GM21786 (cell line): Measurements from ENCODE around the gene TACSTD2.
"Not testable (repeated sequence)": the region's sequence is repeated elsewhere in the genome, so short reads cannot be mapped to it uniquely, and the experiment has no call there.

Experiments
- ATAC-seq: cut with Tn5 transposase; IDR thresholded peaks from one replicate; pipeline ENCODE4 v1.9.1; 2021; ENCODE audit not compliant: unreplicated experiment

Gene TACSTD2

GRCh38 chr1:58588396-58588795 is 11.3 kb upstream of the TACSTD2 start:
- ATAC-seq = no peak

DNA sequence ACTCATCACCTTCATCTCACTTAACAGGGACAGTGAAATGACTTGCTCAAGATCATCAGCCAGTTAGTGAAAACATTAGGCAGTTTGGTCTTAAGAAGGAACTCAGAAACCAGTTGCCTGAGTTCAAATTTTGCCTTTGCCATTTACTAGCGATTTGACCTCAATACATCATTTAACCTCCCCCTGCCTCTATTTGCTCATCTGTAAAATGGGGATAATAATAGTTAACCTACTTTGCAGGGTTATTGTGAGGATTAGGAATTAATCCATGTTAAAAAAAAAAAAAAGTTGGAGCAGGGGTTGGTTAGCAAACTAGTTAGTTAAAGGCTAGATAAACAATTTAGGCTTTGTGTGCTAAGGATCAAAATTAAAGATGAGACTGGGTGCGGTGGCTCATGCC is 10.6 kb upstream of the TACSTD2 start:
- no peak for ATAC-seq

GRCh38 chr1:58586271-58586670 is 9.2 kb upstream of the TACSTD2 start:
- ATAC-seq = no peak

DNA sequence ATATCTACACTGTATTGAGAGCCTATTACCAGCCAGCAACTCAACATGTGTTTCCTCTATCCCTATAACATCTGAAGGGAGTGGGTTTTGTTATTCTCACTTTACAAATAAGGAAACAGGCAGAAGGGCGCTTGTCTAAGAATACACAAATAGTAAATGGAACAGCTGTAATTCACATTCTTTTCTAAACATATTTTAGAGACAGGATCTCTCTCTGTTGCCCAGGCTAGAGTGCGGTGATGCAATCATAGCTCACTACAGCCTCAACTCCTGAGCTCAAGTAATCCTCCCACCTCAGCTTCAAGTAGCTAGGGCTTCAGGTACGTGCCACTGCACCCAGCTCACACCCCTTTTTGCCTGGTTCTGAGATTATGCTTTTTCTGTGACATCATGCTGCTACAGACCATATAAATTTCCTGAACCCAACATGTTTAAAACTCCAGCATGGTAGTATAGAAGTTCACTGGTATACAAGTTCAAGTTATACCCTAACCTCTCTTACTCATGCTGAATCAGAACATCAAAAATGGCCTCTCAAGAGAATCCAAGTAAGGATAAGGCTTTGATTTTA is 8.6 kb upstream of the TACSTD2 start:
- ATAC-seq = no peak

GRCh38 chr1:58585166-58585565 is 8.1 kb upstream of the TACSTD2 start:
- ATAC-seq = no peak

DNA sequence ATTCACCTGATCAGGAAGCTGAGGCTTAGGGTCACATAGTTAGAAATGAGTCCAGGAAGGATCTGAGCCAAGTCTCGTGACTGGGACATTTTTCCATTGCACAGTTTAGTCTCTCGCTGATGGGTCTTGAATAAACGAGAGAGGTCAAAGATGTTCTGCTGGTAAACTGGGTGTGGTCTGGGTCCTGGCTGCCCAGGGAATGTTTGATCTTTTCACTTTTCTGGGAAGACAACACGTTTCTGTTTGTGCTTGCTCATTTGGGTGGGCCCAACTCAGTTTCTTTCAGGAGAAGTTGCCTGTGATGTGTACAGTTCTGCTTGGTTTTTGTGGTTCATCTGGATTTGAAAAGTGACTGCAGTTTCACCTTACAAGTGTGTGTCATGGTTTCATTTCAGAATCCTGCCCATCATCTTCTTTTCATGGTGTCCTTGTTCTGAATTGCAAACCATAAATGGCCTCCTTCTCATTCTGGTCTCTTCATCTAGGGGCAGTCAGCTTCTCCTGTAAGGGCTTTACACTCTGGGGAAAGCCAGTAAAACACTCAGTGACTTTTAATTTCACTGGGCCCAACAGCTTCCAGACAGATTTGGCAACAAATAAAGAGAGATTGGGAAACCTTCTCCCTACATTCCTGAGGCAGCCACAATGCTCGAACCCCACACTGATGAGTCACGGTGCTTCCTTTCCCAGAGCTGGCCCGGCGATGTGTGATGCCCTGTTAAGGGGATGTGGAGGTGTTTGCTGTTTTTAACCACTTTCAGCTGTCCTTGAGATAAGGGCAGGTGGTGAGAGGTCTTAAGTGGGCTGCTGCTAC is 7.2 kb upstream of the TACSTD2 start:
- peak; percentile 56 for ATAC-seq

DNA sequence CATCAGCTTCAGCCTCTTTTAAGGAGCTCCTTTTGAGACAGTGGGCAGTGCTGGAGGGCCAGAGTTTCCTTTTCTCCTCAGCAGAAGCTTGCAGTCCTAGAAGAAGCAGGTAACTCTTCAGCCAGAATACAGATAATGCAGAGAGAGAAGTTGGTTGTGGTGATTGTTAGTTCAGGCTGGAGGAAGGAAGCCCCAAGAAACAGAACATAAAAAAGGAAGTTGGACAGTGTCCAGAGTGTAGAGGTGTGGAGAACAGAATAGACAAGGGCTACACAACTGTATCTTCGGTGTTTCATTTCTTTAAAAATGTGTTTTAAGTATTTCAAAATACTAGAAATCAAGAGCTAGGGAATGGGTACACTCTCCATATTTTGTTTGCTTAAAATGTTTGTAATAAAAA is 6.4 kb upstream of the TACSTD2 start:
- ATAC-seq = no peak

DNA sequence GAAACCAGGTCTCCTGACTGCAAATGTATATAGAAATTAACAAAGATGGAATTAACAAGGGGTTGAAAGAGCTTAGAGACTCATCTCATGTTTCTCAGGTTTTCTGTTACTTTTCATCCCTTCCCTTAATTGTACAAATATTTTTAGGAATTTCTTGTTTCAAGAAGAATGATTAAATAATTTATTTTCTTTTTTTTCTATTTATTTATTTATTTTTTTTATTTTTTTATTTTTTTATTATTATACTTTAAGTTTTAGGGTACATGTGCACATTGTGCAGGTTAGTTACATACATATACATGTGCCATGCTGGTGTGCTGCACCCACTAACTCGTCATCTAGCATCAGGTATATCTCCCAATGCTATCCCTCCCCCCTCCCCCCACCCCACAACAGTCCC is 5.1 kb upstream of the TACSTD2 start:
- not testable (repeated sequence) for ATAC-seq

DNA sequence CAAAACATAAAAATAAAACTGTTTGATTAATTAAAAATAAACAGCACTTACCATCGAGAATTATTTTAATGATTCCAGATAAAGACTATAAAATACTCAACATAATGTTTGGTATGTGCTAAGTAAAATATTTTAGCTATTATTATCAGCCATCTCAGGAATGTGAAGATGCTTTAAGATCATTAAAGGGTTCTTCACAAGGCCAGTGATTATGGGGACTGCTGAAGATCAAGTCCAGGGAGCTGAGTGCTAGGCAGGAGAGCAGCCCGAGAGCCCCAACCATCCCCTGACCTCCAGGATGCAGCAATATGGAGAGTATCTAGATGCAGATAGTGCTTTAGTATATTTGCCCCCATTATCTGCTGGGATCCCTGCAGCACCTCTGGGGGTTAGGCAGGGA is 4.6 kb upstream of the TACSTD2 start:
- no peak for ATAC-seq

DNA sequence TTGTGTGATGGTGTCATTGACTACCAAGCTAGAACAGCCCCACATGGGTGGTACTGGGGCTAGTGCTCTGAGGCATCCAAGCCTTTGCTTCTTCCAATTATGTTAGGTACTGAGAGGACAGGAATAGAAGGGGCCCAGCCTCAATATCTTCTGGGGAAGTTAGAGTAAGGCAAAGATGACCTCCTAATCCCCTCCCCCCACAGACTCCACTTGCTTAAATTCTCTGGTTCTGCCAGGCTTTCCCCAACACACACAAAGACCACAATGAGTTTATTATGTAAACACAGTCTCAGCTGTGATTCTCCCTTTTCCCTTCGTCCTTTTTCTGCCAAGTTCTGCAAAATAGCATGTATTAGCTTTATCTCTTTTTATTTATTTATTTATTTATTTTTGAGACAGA is 3.1 kb upstream of the TACSTD2 start:
- no peak for ATAC-seq

DNA sequence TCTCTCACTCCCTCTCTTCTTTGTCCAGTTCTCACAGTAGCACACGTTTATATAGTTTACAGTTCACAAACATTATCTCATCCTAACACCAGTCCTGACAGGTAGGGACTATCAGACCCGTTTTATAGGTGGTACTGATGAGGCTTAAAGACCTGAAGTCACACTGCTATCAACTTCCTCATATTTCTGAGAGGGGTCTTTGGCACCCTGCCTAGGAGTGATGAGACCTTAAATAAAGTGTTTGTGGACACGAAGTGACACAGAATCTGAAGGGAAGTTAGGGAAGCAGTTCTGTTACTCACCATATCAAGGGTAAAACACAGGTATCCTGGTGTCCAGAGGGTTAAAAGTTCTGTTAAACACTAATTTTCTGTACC is 590 bp upstream of the TACSTD2 start:
- no peak for ATAC-seq

GRCh38 chr1:58576325-58576726 is 726 bp downstream of the TACSTD2 start:
- ATAC-seq = no peak

DNA sequence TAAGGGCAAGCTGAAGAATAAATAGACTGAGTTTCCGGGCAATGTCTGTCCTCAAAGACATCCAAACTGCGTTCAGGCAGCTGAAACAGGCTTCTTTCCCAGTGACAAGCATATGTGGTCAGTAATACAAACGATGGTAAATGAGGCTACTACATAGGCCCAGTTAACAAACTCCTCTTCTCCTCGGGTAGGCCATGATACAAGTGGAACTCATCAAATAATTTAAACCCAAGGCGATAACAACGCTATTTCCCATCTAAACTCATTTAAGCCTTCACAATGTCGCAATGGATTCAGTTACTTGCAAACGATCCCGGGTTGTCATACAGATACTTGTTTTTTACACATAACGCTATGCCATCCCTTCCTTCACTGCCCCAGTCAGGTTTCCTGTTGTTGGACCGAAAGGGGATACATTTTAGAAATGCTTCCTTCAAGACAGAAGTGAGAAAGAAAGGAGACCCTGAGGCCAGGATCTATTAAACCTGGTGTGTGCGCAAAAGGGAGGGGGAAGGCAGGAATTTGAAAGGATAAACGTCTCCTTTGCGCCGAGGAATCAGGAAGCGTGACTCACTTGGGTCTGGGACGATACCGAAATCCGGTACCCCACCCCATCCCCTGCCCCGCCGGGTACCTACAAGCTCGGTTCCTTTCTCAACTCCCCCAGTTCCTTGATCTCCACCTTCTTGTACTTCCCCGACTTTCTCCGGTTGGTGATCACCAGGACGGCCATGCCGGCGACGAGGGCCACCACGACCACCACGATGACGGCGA is 1.3 kb downstream of the TACSTD2 start:
- ATAC-seq = no peak

GRCh38 chr1:58574816-58575215 is 2.2 kb downstream of the TACSTD2 start:
- no peak for ATAC-seq

DNA sequence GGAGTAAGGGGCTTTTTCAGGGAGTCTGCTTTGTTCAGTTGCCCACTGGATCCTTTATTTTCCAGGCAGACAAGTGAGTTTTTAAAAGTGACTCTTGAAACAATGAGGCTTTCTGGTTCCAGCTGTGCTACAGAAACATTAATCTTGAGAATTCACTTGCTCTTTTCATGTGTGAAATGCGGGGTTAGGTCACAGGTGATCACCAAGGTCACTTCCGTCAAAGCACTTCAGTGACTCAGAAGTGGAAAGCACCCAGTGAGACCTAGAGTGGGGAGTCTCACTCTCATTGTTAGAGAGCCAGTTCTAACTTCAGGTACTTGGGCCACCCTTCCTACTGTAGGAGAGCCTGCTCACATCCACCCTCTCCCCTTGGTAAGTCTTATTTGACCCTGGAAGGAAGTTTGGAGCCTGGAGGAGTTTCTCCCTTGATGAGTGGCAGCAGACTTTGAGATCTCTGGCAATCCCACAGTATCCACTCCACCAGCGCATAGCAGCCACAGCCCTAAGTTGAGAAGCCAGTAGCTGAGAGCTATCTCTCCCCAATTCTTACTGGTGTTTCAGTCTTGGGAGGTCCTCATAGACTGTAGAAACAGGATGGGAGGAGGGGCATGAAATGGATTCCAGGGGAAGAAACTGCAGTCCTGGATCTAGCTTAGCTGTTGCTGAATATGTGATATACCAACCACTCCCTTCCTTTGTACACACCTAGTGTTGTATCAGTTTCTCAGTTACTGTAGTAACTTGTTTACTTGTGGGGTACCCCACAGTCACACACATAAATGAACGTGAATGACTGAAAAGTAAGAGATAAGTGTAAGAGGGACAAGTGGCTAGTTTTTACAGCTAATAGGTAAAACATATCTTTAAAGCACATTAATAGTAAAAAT is 3.1 kb downstream of the TACSTD2 start:
- peak; percentile 95 for ATAC-seq

- no peak for ATAC-seq
Measured at GRCh38 chr1:58573138-58573537, 3.9 kb downstream of the TACSTD2 start.

DNA sequence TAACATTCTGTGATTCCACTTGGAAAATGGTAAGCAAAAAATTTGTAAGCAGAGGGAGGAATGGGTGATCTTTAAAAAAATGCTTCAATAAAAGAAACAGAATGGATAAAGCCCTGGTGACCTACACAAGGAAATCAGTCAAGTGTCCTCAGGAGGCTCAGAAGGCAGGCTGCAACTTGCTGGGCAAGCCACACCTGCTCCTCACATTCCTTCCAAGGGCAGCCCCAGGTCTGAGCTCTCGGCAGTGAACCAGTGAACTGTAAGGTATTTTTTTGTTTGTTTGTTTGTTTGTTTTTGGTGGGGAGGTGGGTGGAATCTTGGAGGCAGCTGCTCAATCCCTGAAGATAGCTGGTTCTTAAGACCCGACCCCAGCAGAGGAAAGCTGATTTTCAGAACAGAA is 4.4 kb downstream of the TACSTD2 start:
- no peak for ATAC-seq

- ATAC-seq = no peak
Measured at GRCh38 chr1:58571616-58572015, 5.4 kb downstream of the TACSTD2 start.

DNA sequence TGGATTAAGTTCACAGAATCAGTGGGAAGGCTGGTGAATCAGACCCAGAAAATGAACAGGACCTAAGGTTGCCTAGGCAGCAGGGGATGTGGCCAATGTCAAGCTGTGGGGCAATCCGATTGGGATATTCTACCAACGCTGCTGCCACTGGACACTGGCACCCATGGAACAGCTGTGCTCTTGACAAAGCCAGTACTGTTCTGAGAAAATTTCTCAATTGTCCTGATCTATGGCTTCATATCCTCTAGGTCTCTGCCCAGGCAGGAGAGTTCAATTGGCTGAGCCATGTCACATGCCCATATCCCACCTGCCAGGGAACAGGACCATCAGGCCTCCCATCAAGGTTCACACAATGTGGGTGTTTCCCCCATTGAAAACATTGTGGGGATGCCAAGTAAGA is 6.2 kb downstream of the TACSTD2 start:
- no peak for ATAC-seq

GRCh38 chr1:58570094-58570493 is 7.0 kb downstream of the TACSTD2 start:
- no peak for ATAC-seq

- no peak for ATAC-seq
Measured at GRCh38 chr1:58568911-58569310, 8.1 kb downstream of the TACSTD2 start.
